Ishikawa (cell line): ENCODE measurements around the gene FADS6.

Experiments used
- CEBPB ChIP-seq: IDR thresholded peaks from 2 replicates; pipeline ENCODE4 v1.6.1; 2012
- CREB1 ChIP-seq: IDR thresholded peaks from 2 replicates; pipeline ENCODE4 v1.6.1; 2012; ENCODE audit warnings: low read depth
- EP300 ChIP-seq: IDR thresholded peaks from 2 replicates; pipeline ENCODE4 v1.6.1; 2012; ENCODE audit warnings: borderline replicate concordance
- FOXM1 ChIP-seq: IDR thresholded peaks from 2 replicates; pipeline ENCODE4 v1.6.1; 2012; ENCODE audit warnings: low read depth, borderline replicate concordance
- MAX ChIP-seq: IDR thresholded peaks from 2 replicates; pipeline ENCODE4 v1.6.1; 2012
- NFIC ChIP-seq: IDR thresholded peaks from 2 replicates; pipeline ENCODE4 v1.6.1; 2012
- RAD21 ChIP-seq: IDR thresholded peaks from 2 replicates; pipeline ENCODE4 v1.6.1; 2012; ENCODE audit warnings: low read depth
- REST ChIP-seq: IDR thresholded peaks from 2 replicates; pipeline ENCODE4 v1.6.1; 2012; ENCODE audit warnings: low read depth, mild to moderate bottlenecking
- TAF1 ChIP-seq: IDR thresholded peaks from 2 replicates; pipeline ENCODE4 v1.6.1; 2012; ENCODE audit warnings: low read depth, mild to moderate bottlenecking
- TCF12 ChIP-seq: IDR thresholded peaks from 2 replicates; pipeline ENCODE4 v1.6.1; 2012; ENCODE audit warnings: low read depth
- TEAD4 ChIP-seq: IDR thresholded peaks from 2 replicates; pipeline ENCODE4 v1.6.1; 2012
- YY1 ChIP-seq: IDR thresholded peaks from 2 replicates; pipeline ENCODE4 v1.6.1; 2012; ENCODE audit warnings: low read depth
- ZBTB7A ChIP-seq: IDR thresholded peaks from 2 replicates; pipeline ENCODE4 v1.6.1; 2012; ENCODE audit warnings: low read depth

GRCh38 chr17:74903034-74903433 lies 9.6 kb upstream of the FADS6 start:
- TF ChIP-seq TAF1: no peak
- no peak for TF ChIP-seq EP300
- TF ChIP-seq REST: no peak
- no peak for TF ChIP-seq MAX
- TF ChIP-seq TEAD4: no peak
- TF ChIP-seq NFIC: no peak
- TF ChIP-seq TCF12: no peak
- no peak for TF ChIP-seq ZBTB7A
- TF ChIP-seq FOXM1: no peak
- no peak for TF ChIP-seq YY1
- no peak for TF ChIP-seq RAD21
- no peak for TF ChIP-seq CREB1
- no peak for TF ChIP-seq CEBPB
